Immature natural killer cell (primary cell): ENCODE results near the gene SYNPR. TPM values are rescaled to one million over a fixed set of nuclear protein-coding genes. Genes with fewer than 3 reads are reported as not detected.
"Not testable (repeated sequence)": the region's sequence is repeated elsewhere in the genome, so short reads cannot be mapped to it uniquely, and the experiment has no call there.

Source experiments
- DNase-seq, 3 donors: peaks; one replicate each; pipeline ENCODE4 v3.0.0; 2022; ENCODE audit warnings: mixed read lengths in 1 of 3
- H3K27ac Mint-ChIP-seq, 6 donors: one replicate each; pipeline ENCODE4 v1.8.0; 2020; ENCODE audit warnings: mixed read lengths in 6 of 6, mild to moderate bottlenecking in 5 of 6, inconsistent platforms in 4 of 6, moderate library complexity in 3 of 6
- H3K27me3 Mint-ChIP-seq, 3 donors: one replicate each; pipeline ENCODE4 v1.8.0; 2020 to 2021; ENCODE audit warnings: low read depth in 3 of 3, mild to moderate bottlenecking in 3 of 3, mixed read lengths in 3 of 3, moderate library complexity in 3 of 3, inconsistent platforms in 1 of 3
- H3K36me3 Mint-ChIP-seq, 3 donors: one replicate each; pipeline ENCODE4 v1.8.0; 2020; ENCODE audit warnings: mixed read lengths in 3 of 3, inconsistent platforms in 2 of 3, mild to moderate bottlenecking in 2 of 3
- H3K4me1 Mint-ChIP-seq, 2 donors: one replicate each; pipeline ENCODE4 v1.8.0; 2020; ENCODE audit warnings: inconsistent platforms in 2 of 2, mild to moderate bottlenecking in 2 of 2, mixed read lengths in 2 of 2, moderate library complexity in 1 of 2
- H3K4me3 Mint-ChIP-seq, 5 donors: one replicate each; pipeline ENCODE4 v1.8.0; 2020; ENCODE audit warnings: mild to moderate bottlenecking in 5 of 5, mixed read lengths in 5 of 5, inconsistent platforms in 3 of 5, moderate library complexity in 3 of 5
- H3K9me3 Mint-ChIP-seq, 6 donors: one replicate each; pipeline ENCODE4 v1.8.0; 2020; ENCODE audit warnings: mild to moderate bottlenecking in 6 of 6, mixed read lengths in 6 of 6, inconsistent platforms in 4 of 6, moderate library complexity in 3 of 6
- polyA plus RNA-seq, 3 donors: library from polyadenylated mRNA; unstranded; fragments of 300-500 nt; fragmentation: Illumina TruSeq; gene quantifications; one replicate each; pipeline ENCODE4 v1.2.3, GENCODE V29; 2021

SYNPR gene
- not detected for polyA plus RNA-seq

GRCh38 chr3:63278171-63279004, at the start of gene SYNPR:
SYNPR (plus strand) TSS chr3:63278308.
- Mint-ChIP-seq H3K27me3 (peaks cover 2 to 10% (median 5%) of the 10 kb centered on the region in 3 donors), H3K27ac (no peak within 1 kb of the TSS), H3K4me1 (no peaks in the 10 kb centered on the region), H3K4me3 (no peak within 1 kb of the TSS), H3K9me3 (peaks cover 0 to 28% (median under 1%) of the 10 kb centered on the region in 6 donors), H3K36me3 (no peaks in the 10 kb centered on the region)
- DNase-seq: no peak

GRCh38 chr3:63228677-63229076, 49.4 kb upstream of the SYNPR start:
- Mint-ChIP-seq H3K27me3 (peaks cover 0 to 2% (median 1%) of the 10 kb centered on the region in 3 donors), H3K4me1 (no peaks in the 10 kb centered on the region), H3K27ac (no peak overlapping the region), H3K36me3 (no peaks in the 10 kb centered on the region), H3K9me3 (peaks cover 0 to 6% (median 3%) of the 10 kb centered on the region in 6 donors), H3K4me3 (no peak overlapping the region)
- no peak for DNase-seq

- H3K36me3 Mint-ChIP-seq: no peaks in the 10 kb centered on the region
- no peak for DNase-seq
- peaks cover 0 to 6% (median 3%) of the 10 kb centered on the region in 6 donors for H3K9me3 Mint-ChIP-seq
- no peaks in the 10 kb centered on the region for H3K4me1 Mint-ChIP-seq
- H3K27me3 Mint-ChIP-seq: peaks cover 0 to 2% (median 1%) of the 10 kb centered on the region in 3 donors
- no peak overlapping the region for H3K27ac Mint-ChIP-seq
- no peak overlapping the region for H3K4me3 Mint-ChIP-seq
These were observed 48.0 kb upstream of the SYNPR start for GRCh38 chr3:63230146-63230545.

GRCh38 chr3:63231643-63232042, 46.5 kb upstream of the SYNPR start:
- Mint-ChIP-seq H3K27me3 (peaks cover 0 to 2% (median 1%) of the 10 kb centered on the region in 3 donors), H3K36me3 (no peaks in the 10 kb centered on the region), H3K27ac (no peak overlapping the region), H3K9me3 (peaks cover 0 to 6% (median under 1%) of the 10 kb centered on the region in 6 donors), H3K4me1 (no peaks in the 10 kb centered on the region), H3K4me3 (no peak overlapping the region)
- DNase-seq: no peak

- DNase-seq: no peak
- Mint-ChIP-seq H3K4me1 (no peaks in the 10 kb centered on the region), H3K4me3 (no peak overlapping the region), H3K27me3 (peaks cover 0 to 1% (median under 1%) of the 10 kb centered on the region in 3 donors), H3K27ac (no peak overlapping the region), H3K36me3 (no peaks in the 10 kb centered on the region), H3K9me3 (peaks cover 0 to 3% (median under 1%) of the 10 kb centered on the region in 6 donors)
These were observed 45.2 kb upstream of the SYNPR start for GRCh38 chr3:63232764-63233396.

GRCh38 chr3:63240381-63240902, 37.7 kb upstream of the SYNPR start:
- peaks cover 0 to 1% (median 0%) of the 10 kb centered on the region in 3 donors for H3K27me3 Mint-ChIP-seq
- no peak overlapping the region for H3K27ac Mint-ChIP-seq
- no peak for DNase-seq
- H3K36me3 Mint-ChIP-seq: no peaks in the 10 kb centered on the region
- peaks cover 0 to 9% (median 6%) of the 10 kb centered on the region in 6 donors for H3K9me3 Mint-ChIP-seq
- H3K4me1 Mint-ChIP-seq: no peaks in the 10 kb centered on the region
- no peak overlapping the region for H3K4me3 Mint-ChIP-seq

GRCh38 chr3:63242124-63242523, 36.0 kb upstream of the SYNPR start:
- no peak overlapping the region for H3K4me3 Mint-ChIP-seq
- peaks cover 0 to 1% (median 0%) of the 10 kb centered on the region in 3 donors for H3K27me3 Mint-ChIP-seq
- no peaks in the 10 kb centered on the region for H3K4me1 Mint-ChIP-seq
- peaks cover 0 to 10% (median 6%) of the 10 kb centered on the region in 6 donors for H3K9me3 Mint-ChIP-seq
- H3K36me3 Mint-ChIP-seq: no peaks in the 10 kb centered on the region
- no peak overlapping the region for H3K27ac Mint-ChIP-seq
- no peak for DNase-seq

- no peak for DNase-seq
- Mint-ChIP-seq H3K4me1 (no peaks in the 10 kb centered on the region), H3K27ac (no peak overlapping the region), H3K27me3 (peaks cover 0 to 1% (median 0%) of the 10 kb centered on the region in 3 donors), H3K4me3 (no peak overlapping the region), H3K9me3 (peaks cover 0 to 8% (median 4%) of the 10 kb centered on the region in 6 donors), H3K36me3 (no peaks in the 10 kb centered on the region)
These were observed 33.6 kb upstream of the SYNPR start for GRCh38 chr3:63244486-63244885.

- no peak overlapping the region for H3K4me3 Mint-ChIP-seq
- no peak for DNase-seq
- no peaks in the 10 kb centered on the region for H3K4me1 Mint-ChIP-seq
- peaks cover 0 to 1% (median 0%) of the 10 kb centered on the region in 3 donors for H3K27me3 Mint-ChIP-seq
- peaks cover 0 to 6% (median 3%) of the 10 kb centered on the region in 6 donors for H3K9me3 Mint-ChIP-seq
- H3K27ac Mint-ChIP-seq: no peak overlapping the region
- H3K36me3 Mint-ChIP-seq: no peaks in the 10 kb centered on the region
These were observed 32.3 kb upstream of the SYNPR start for GRCh38 chr3:63245726-63246241.

GRCh38 chr3:63248015-63248414, 30.1 kb upstream of the SYNPR start:
- no peak for DNase-seq
- H3K4me3 Mint-ChIP-seq: no peak overlapping the region
- H3K9me3 Mint-ChIP-seq: peaks cover 0 to 11% (median 3%) of the 10 kb centered on the region in 6 donors
- H3K36me3 Mint-ChIP-seq: no peaks in the 10 kb centered on the region
- peaks cover 0 to under 1% (median 0%) of the 10 kb centered on the region in 3 donors for H3K27me3 Mint-ChIP-seq
- no peak overlapping the region for H3K27ac Mint-ChIP-seq
- no peaks in the 10 kb centered on the region for H3K4me1 Mint-ChIP-seq

GRCh38 chr3:63251499-63251898, 26.6 kb upstream of the SYNPR start:
- no peaks in the 10 kb centered on the region for H3K27me3 Mint-ChIP-seq
- no peak overlapping the region for H3K27ac Mint-ChIP-seq
- H3K9me3 Mint-ChIP-seq: peaks cover 0 to 20% (median 3%) of the 10 kb centered on the region in 6 donors
- H3K4me3 Mint-ChIP-seq: no peak overlapping the region
- no peaks in the 10 kb centered on the region for H3K36me3 Mint-ChIP-seq
- DNase-seq: no peak
- no peaks in the 10 kb centered on the region for H3K4me1 Mint-ChIP-seq

- H3K4me3 Mint-ChIP-seq: not testable (repeated sequence)
These were observed 22.3 kb upstream of the SYNPR start for GRCh38 chr3:63255819-63256218.

GRCh38 chr3:63264716-63265115, 13.4 kb upstream of the SYNPR start:
- H3K9me3 Mint-ChIP-seq: peaks cover 0 to 6% (median 3%) of the 10 kb centered on the region in 6 donors
- H3K4me3 Mint-ChIP-seq: no peak overlapping the region
- H3K27me3 Mint-ChIP-seq: no peaks in the 10 kb centered on the region
- no peak for DNase-seq
- no peak overlapping the region for H3K27ac Mint-ChIP-seq
- H3K36me3 Mint-ChIP-seq: no peaks in the 10 kb centered on the region
- no peaks in the 10 kb centered on the region for H3K4me1 Mint-ChIP-seq

More at GRCh38 chr3:63255819-63256218, 22.3 kb upstream of the SYNPR start:
- not testable (repeated sequence) for H3K27ac Mint-ChIP-seq, H3K36me3 Mint-ChIP-seq, DNase-seq, H3K4me1 Mint-ChIP-seq, H3K27me3 Mint-ChIP-seq
- peaks cover 0 to 17% (median 10%) of the 10 kb centered on the region in 6 donors for H3K9me3 Mint-ChIP-seq

- peaks cover 0 to 11% (median 0%) of the 10 kb centered on the region in 3 donors for H3K27me3 Mint-ChIP-seq
These were observed 3.7 kb upstream of the SYNPR start for GRCh38 chr3:63274359-63274758.

More at GRCh38 chr3:63274359-63274758, 3.7 kb upstream of the SYNPR start:
- Mint-ChIP-seq H3K9me3 (peaks cover 0 to 27% (median under 1%) of the 10 kb centered on the region in 6 donors), H3K36me3 (no peaks in the 10 kb centered on the region), H3K4me1 (no peaks in the 10 kb centered on the region), H3K27ac (no peak overlapping the region), H3K4me3 (no peak overlapping the region)
- no peak for DNase-seq
